Renal cortical epithelial cell (primary cell): ENCODE data around the gene MYO16. TPM values are rescaled to one million over a fixed set of nuclear protein-coding genes. Genes with fewer than 3 reads are reported as not detected.

Experiments used
- DNase-seq: peaks from one replicate; pipeline ENCODE4 v3.0.0-alpha.2; 2011; ENCODE audit warnings: low read depth
- total RNA-seq: library from RNA; depleted of rRNA; stranded (reverse); fragments of >200 nt; gene quantifications from 2 replicates; pipeline ENCODE4 v1.2.3, GENCODE V29; 2014

Gene MYO16
- total RNA-seq, 1 donor from 2014 or later = 0.15 TPM

DNA sequence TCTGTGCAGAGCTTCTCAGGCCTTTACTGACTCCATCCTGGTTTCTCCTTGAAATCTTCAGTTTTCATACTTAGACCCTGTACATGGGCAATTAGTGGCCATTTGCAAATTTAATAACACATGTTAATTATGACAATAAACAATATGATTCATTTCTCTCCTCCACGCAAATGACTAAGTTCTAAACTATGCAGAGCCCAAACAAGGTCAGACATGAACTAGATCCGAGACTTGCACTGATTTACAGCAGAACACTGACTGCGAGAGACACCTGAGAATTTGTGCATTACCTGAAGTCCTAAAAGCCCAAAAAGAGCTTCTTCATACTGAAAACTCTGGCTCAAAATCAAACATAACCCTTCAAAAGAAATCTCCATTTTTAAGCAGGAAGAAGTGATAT, 521.8 kb downstream of the MYO16 start:
- DNase-seq = no peak

DNA sequence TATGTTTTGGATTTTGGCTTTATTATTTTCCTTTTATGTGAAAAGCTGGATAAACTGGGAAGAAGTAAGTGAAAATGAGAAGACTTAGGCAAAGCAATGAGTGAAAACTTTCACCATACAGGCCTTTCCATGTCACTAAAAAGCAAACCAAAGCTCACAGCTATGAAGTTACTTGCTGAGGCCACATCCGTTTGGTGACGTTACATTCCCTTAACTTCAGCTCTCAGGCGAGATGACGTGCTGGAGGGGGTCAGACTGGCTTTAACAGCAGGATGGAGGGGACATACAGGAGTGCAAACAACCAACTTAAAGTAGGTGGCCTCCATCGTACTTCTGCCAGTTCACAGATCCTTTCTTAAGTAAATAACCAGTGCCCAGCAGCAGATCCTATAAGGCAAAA, 522.3 kb downstream of the MYO16 start:
- DNase-seq = no peak

DNA sequence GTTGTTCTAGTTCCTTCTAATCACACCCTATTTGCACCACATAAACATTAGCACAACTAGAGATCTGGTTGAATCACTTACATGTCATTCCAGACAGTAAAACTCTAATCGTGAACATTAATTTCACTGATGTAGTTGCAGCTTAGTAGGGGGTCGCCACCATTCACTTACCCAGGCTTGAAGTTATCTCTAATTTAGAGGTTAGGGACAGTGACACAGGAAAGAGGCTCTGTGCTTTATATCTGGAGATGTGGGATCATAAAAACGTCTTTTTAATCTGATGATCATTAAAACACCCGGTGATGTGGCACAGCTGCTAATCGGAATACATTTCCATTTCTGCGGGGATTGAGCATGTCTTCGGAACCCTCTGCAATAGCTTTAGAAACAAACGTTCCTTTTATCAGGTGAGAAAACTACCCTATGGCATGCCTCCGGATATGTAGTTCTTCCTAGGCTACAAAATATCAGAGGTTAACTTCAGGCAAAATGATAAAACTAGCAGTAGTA, 523.0 kb downstream of the MYO16 start:
- no peak for DNase-seq

DNA sequence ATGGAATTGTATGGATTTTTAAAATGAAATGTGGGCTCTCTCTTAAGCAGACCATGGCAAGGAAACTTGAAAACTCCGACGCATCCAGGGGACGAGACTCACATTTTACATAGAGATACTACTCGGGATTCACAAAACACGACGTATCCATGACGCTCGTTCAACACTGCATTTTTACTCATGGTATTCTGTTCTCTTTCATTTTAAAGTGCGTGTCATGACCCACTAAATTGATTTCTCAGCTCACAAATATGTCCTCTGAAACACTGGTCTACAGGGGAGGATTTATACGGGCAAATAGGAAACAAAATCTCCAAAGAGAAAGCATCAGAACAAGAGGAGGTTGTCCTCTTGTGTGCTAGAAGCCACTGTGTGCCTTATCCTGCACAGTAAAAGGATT, 523.5 kb downstream of the MYO16 start:
- no peak for DNase-seq

DNA sequence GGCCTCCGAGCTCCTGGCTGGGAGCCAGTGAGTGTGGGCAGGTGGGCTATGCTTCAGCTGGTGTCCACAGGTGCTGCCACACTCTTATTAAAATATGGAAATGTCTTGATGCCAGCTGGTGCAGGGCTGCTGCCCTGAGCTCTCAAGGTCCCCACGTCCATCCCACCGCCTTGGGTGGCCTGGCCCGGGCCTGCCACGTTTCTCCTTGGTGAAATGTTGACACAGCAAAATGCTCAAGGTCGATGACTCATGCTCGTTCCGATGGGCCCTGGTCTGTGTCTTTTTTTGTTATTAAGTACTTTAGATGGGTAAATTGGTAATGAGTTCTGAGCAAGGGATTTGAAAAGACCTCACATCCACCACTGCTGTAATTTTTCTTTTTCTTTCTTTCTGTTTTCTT, 524.7 kb downstream of the MYO16 start:
- no peak for DNase-seq

DNA sequence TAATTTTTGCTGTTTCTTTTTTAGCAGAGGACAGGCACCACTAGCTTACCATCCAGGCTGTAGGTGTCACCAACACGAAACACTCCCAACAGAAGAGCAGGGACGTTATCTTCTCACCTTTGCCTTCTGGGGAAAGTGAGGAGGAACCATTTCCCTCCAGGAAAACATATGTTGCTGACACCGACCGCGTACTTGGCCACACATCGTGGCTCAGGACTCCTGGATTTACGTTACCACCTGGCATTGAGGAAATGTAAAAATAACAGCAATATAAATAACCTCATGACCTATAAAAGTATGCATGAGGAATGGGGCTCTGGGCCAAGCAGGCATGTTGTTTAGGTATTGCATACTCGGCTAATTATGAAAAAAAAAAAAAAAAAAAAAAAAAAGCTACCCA, 525.1 kb downstream of the MYO16 start:
- DNase-seq = no peak

DNA sequence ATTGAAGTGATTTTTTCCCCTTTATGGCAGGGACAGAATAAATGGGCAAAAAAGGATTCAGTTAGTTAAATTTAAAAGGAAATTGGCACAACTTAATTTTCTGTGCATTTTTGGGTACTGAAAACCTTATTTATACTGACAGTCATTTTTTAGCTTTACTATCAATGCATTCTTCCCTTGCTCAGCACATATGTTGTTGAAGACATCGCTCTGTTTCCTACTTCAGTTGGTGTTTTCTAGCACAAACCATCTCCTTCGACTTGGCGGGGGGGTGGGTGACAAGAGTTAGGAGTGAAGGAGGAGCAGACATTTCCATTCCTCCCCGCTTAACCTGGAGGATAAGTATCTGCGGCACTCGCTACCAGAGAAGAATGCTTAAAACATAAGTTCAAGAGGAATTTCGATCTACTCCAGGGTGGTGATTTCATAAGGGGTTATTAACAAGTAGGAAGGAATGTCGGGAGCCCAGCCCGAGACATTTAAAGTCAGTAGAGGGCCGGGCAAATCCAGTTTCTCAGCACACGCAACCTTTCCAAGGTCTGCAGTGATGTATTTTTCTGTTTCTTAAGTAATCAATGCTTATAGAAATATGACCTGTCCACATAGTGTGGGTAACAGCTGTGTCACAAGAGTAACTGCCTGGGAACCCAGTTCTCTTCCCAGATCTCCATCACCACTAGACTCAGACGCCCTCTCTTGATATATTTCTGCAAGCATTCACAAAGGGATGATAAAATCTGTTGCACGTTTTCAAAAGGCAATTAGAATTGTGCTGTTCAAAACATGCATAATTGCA, 525.8 kb downstream of the MYO16 start:
- peak; percentile 42 for DNase-seq

DNA sequence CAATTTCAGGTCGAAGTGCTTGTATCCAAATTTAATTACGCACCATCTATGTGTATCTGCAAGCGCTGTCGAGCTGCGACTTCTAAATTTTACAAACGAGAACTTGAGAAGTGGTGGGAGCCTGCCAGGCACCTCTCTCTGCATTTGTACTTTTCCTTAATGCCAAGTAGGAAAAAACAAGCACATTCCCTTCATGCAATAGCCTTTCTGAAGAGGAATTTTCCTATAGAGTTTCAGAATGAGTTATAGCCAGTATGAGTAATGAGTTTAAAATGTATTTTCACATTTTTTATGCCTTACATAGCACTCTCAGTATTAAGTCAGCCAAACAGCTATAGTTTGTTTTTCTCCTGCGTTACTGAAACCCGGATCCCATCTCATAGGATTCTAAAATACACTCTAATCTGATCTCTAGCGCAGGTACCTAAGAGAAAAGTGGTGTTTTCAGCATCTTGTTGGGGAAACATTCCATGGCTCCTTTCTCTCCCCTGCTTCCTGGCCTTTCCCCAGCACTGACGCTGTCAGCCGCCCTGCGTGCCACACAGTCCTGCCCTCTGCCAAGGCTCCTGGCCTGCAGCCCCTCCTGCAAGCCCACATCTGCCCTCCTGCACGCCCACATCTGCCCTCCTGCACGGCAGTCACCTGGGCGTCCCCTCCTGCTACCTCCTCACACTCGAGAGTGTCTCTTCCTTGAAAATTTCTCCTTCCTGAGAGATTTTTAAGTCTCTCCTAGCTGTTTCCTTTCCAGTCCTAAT, 526.9 kb downstream of the MYO16 start:
- peak; percentile 85 for DNase-seq

DNA sequence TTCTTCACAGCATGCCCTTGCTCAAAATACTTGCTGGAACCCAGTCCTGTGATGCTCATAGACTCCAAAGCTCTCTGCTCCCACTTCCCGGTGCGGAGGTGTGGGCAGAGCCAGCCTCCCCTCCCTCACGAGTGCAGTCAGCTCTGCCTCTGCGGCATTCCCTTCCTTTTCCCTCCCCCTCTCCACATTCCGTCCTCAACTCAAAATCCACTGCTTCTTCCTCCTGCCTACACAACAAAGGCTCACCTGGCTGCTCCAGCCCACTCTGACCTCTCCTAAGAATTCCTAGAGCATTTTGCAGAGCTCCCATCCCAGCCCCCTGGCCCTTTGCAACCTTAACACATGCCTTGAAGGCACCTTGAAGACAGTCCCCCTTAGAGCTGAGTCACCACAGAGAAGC, 527.9 kb downstream of the MYO16 start:
- peak; percentile 46 for DNase-seq

DNA sequence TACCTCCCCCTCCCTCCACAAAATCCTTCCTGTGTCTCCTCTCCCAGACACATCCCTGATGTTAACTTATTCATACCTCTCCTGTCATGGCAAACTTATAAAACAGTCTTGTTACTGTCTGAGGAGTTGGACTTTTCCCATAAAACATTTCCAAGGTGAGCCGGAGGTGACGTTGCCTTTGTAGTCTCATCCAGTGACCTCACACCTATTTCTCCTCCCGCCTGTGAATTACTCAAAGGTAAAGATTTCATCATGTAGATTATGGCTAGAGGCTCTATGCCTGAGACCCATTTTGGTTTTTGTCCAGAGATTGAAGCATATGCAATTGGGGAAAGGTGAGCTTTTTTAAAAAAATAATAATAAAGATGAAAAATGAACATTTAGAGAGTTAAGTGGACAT, 529.0 kb downstream of the MYO16 start:
- DNase-seq = no peak

DNA sequence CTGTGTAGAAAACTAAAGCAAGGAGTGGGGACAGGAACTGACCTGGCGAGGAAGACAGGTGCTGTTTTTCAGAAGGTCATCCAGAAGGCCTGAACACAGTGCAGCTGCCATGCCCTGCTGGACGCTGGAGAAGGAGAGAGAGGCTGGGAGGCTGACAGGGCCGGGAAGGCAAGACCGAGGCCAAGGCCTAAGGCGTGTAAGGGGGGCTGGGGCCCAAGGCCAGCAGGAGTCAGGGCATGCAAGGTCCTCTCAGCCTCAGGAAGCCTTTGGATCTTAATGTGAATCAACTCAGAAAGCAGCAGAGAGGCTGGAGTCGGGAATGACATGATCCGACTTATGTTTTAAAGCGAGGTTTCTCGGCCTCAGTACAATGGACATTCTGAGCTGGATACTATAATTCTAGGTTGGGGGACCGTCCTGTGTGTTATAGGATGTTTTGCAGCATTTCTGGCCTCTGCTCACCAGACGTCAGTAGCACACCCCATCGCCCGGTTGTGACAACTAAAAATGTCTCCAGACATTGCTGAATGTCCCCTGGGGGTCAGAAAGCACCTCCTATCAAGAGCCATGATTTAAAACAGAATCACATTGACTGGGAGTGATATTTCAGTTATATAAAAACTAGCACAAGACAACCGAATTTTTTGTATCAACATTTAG, 530.4 kb downstream of the MYO16 start:
- no peak for DNase-seq

DNA sequence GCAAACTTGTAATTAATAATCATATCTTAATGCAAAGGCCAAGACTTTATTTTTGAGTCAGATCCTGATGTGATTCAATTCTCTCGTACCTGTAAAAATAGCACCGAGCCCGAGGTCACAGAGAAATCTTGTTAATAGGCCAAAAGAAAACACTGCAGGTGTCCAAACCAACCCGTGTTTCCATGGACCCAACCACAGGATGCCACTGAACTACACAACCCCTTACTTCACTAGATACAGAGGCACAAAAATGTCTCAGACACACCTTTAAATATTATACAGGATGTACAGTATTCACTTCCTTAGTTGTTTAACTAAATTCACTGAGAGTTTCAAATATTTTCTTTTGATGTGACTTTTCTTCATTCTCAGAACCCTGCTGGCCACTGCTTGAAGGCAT, 530.9 kb downstream of the MYO16 start:
- no peak for DNase-seq

DNA sequence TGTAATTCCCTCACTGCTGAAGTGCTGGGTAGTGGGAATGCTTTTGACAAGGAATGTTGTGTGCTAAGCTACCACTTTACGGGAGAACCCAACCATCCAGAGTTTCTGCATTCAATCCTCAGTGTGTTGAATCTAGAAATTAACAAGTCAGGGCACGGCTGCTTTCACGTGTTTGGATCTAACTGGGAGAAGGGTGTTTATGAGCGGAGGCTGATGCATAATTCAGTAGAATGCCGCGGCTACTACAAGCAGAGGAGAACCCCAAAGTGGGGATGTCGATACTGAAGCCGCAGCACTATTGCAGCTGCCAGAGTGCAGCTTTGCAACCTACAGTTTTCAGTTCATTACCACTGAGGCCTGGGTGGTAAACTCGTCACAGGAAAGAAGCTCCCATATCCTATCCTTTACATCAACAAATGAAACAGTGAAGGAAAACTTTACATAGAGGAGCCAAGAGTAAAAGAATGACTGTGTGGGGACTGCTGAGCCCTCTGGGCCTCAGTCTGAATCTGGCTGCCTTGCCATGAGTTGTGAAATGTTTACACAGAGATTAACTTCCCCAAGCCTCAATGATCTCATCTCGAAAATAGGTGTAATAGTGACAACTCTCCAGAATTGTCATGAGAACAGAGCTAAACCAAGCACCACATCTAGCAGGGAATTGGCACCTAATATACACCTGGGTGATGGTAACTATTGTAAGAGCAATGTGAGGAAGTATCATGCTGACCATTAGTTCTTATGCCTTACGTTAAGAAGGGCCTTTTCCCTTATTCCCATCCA, 531.7 kb downstream of the MYO16 start:
- no peak for DNase-seq

DNA sequence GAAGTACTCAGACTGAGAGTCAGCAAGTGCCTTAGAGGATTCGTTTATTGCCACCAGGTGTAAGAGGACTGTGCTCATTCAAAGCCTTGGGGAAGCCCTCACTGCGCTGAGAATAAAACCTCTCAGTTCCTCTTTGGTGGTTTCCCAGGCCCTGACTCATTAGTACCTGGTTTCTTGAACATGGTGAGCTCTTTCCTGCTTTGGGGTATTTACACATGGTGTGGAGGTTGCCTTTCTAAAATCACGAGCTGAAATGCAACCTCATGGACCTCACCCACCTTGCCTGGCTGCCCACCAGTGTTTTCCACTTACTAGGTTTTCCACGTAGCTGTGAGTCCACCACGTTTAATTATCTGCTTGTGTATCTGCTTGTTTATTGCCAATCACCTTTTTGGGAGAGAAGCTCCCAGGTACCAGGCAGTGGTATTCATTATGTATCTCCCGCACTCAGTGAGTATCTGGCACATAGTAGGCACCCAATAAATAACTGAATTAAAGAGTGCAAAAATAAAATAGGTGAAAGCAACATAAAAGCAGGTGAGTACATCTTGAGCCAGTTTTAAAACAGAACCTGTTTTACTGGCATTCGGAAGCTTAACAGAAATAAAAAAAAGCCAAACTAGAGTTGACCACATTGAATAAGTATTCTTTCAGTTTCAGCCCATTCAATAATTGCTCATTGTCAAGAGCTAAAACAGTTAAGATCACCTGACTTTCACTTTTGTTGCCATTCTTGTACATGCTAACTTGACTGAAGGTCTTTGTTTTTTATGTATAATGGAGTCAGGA, 533.0 kb downstream of the MYO16 start:
- peak; percentile 66 for DNase-seq

DNA sequence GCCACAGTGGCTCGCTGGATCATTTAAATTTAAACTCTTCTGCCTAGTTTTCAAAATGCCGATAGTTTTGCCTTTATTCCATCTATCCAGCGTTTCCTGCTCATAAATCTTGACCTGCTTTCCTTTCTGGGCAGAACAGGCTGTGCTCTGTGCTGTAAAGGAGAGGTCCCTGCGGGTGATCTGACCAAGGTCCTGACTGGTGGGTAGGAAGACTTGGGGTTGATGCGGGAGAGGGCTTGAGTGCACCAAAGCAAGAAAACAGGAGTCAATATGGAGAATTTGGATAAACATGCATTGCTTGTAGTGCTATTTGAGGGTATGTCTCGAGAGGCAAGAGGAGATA, 533.6 kb downstream of the MYO16 start:
- peak; percentile 33 for DNase-seq

DNA sequence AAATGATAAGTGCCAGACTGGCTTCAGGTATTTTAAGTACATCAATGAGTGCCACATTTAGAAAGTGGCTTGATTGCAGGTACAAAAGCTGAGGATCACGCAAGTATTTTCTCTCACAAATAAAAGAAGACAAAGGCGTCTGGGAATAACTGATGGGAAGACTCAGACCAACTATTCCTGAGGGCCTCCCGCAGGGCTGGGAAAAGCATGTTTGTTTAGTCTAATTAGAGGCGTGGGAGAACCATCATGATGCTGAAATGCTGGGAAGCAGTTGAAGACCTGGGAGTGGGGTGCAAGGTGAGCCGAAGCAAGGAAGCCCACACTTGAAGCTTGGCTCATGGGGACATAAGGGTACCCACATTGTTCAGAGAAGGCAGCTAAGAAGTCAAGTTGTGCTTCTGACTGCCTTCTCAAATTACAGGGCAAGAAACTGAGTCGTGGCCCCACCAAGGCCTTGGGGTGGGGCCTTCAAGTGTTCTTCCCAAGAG, 536.0 kb downstream of the MYO16 start:
- no peak for DNase-seq

DNA sequence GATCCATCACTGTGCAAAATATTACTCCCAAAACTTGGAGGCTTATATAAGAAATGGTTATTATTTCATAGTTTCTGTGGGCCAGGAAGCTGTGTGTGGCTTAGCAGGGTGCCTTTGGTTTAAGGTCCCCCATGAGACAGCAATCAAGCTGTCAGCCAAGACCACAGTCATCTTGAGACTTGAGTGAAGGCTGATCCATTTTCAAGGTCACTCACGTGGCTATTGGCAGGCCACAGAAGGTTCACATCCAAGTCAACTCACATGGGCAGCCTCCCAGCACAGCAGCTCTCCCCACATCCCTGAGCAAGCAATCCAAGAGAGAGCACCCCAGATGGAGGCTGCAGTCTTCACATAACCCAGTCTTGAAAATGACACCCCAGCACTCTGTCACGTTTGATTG, 537.4 kb downstream of the MYO16 start:
- DNase-seq = no peak

DNA sequence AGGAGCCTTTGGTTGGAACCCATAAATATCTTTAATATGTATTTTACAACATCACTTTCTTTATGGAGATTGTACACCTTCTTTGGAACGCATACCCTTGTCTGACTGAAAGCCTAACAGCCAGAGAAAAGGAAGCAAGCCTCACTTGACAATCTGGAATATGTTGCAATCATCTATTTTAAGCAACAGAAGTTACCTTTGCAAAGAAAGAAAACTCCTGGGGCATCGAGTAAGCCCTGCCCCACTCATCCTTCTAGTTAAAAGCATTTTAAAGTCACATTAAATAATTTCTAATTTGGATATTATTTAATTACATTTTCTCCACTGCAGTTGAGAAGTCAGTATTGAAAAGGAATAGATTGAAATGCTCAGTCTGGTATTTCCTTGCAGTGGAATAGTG, 542.7 kb downstream of the MYO16 start:
- DNase-seq = no peak

DNA sequence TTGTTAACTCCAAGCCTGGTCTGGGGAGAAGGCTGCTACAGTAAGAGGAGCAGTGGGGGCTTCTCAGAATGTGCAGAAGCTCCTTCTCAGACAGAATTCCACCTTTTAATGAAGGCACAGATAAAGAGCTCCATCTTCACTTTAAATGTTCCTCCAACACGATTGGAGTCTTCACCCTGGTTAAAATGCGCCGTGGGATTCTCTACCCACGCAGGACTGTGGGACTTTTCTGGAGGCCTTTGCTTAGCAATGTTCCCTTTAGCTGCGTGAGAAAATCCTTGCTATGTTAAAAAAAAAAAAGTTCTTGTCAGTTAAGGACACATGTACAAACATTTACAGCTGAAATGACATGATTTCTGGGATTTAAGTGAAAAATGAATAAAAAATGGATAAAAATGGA, 546.3 kb downstream of the MYO16 start:
- DNase-seq = no peak

DNA sequence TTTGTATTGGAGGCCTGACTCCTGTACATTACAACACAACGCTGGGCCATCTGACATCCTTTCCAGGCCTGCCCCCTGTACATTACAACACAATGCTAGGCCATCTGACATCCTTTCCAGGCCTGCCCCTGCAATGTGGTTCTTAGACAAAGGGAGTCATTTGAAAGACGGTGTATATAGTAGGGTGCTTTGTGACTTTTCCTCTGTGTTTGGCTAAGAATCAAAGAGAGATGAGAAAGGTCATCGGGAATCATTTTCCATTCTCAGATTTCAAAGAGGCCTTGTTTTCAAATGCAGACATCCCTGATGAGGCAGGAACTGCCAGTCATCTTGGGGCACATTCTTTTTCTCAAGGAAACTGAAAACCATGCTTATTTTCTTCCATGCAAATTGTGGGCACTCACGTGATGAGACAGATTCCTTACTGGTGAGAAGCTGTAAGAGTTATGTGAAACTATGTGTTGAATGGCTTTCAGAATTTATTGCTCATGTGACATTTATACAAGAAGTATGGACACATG, 551.6 kb downstream of the MYO16 start:
- peak; percentile 83 for DNase-seq
